HEK293 (cell line): ENCODE results near the gene DYNC1LI1.

Source experiments
- KLF1 ChIP-seq: fragments of 450-650 bp; formaldehyde crosslinking; IDR thresholded peaks from 2 replicates; pipeline ENCODE4 v1.5.1; 2016; ENCODE audit warnings: missing biosample characterization, missing genetic modification characterization
- ZBTB8A ChIP-seq: fragments of 450-650 bp; formaldehyde crosslinking; IDR thresholded peaks from 2 replicates; pipeline ENCODE4 v1.5.1; 2016; ENCODE audit warnings: missing biosample characterization, missing genetic modification characterization
- ZNF133 ChIP-seq: fragments of 450-650 bp; formaldehyde crosslinking; IDR thresholded peaks from 2 replicates; pipeline ENCODE4 v1.5.1; 2016; ENCODE audit warnings: missing biosample characterization, missing genetic modification characterization
- ZNF558 ChIP-seq: fragments of 450-650 bp; formaldehyde crosslinking; IDR thresholded peaks from 2 replicates; pipeline ENCODE4 v1.5.1; 2016; ENCODE audit warnings: missing biosample characterization, missing genetic modification characterization
- TF ChIP-seq, protein P1 (sequence below): fragments of 450-650 bp; formaldehyde crosslinking; IDR thresholded peaks from 2 replicates; pipeline ENCODE4 v1.5.1; 2016; ENCODE audit warnings: missing biosample characterization, missing genetic modification characterization

- TF ChIP-seq, protein P1, sequence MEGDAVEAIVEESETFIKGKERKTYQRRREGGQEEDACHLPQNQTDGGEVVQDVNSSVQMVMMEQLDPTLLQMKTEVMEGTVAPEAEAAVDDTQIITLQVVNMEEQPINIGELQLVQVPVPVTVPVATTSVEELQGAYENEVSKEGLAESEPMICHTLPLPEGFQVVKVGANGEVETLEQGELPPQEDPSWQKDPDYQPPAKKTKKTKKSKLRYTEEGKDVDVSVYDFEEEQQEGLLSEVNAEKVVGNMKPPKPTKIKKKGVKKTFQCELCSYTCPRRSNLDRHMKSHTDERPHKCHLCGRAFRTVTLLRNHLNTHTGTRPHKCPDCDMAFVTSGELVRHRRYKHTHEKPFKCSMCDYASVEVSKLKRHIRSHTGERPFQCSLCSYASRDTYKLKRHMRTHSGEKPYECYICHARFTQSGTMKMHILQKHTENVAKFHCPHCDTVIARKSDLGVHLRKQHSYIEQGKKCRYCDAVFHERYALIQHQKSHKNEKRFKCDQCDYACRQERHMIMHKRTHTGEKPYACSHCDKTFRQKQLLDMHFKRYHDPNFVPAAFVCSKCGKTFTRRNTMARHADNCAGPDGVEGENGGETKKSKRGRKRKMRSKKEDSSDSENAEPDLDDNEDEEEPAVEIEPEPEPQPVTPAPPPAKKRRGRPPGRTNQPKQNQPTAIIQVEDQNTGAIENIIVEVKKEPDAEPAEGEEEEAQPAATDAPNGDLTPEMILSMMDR (tag by site-specific recombination), result no peak
- no peak for TF ChIP-seq KLF1 (tag by site-specific recombination)
- TF ChIP-seq ZBTB8A (tag by site-specific recombination), result no peak
- TF ChIP-seq ZNF133 (tag by site-specific recombination), result no peak
- TF ChIP-seq ZNF558 (tag by site-specific recombination), result no peak
Observed at GRCh38 chr3:32591186-32591585, 20.5 kb upstream of the DYNC1LI1 start.
